GM08714 (cell line): ENCODE data around the gene ARHGEF11.

Source experiments
- H3K4me3 ChIP-seq: fragments of 200-500 bp; sonication (Bioruptor generic); 2 replicates; pipeline ENCODE4 v1.5.1; 2014; ENCODE audit warnings: mild to moderate bottlenecking, low read length, inconsistent platforms
- ZNF274 ChIP-seq: IDR thresholded peaks from 2 replicates; pipeline ENCODE4 v1.6.1; 2012; ENCODE audit warnings: mild to moderate bottlenecking, low read depth, low read length

ARHGEF11 gene

GRCh38 chr1:156903328-156904091 is 142.0 kb downstream of the ARHGEF11 start:
- TF ChIP-seq ZNF274 = no peak
- no peak overlapping the region for H3K4me3 ChIP-seq

GRCh38 chr1:156901966-156902915 is 143.3 kb downstream of the ARHGEF11 start:
- H3K4me3 ChIP-seq = no peak overlapping the region
- no peak for TF ChIP-seq ZNF274

DNA sequence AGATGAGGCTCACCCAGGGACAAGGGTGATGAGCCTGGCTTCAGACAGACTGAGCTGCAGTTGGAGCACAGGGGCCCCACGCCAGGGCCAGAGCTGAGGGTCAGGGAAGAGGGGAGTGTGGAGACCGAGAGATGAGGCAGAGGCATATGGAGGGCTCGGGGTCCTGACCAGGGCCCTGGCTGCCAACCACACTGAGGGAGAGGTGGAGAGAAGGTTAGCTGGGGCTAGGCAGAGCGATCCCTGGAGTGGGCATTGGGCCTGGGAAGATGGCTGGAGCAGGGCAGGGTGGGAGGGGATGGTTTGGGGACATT is 144.0 kb downstream of the ARHGEF11 start:
- no peak overlapping the region for H3K4me3 ChIP-seq
- TF ChIP-seq ZNF274 = no peak

- H3K4me3 ChIP-seq = no peak overlapping the region
- TF ChIP-seq ZNF274 = no peak
Measured at GRCh38 chr1:156900896-156901589, 144.5 kb downstream of the ARHGEF11 start.

GRCh38 chr1:156899956-156900718 is 145.4 kb downstream of the ARHGEF11 start:
- no peak for TF ChIP-seq ZNF274

GRCh38 chr1:156898971-156899664 is 146.4 kb downstream of the ARHGEF11 start:
- no peak for TF ChIP-seq ZNF274
- H3K4me3 ChIP-seq = no peak overlapping the region

More at GRCh38 chr1:156899956-156900718, 145.4 kb downstream of the ARHGEF11 start:
- H3K4me3 ChIP-seq = no peak overlapping the region

- H3K4me3 ChIP-seq = no peak overlapping the region
- TF ChIP-seq ZNF274 = no peak
Measured at GRCh38 chr1:156898161-156898566, 147.4 kb downstream of the ARHGEF11 start.

DNA sequence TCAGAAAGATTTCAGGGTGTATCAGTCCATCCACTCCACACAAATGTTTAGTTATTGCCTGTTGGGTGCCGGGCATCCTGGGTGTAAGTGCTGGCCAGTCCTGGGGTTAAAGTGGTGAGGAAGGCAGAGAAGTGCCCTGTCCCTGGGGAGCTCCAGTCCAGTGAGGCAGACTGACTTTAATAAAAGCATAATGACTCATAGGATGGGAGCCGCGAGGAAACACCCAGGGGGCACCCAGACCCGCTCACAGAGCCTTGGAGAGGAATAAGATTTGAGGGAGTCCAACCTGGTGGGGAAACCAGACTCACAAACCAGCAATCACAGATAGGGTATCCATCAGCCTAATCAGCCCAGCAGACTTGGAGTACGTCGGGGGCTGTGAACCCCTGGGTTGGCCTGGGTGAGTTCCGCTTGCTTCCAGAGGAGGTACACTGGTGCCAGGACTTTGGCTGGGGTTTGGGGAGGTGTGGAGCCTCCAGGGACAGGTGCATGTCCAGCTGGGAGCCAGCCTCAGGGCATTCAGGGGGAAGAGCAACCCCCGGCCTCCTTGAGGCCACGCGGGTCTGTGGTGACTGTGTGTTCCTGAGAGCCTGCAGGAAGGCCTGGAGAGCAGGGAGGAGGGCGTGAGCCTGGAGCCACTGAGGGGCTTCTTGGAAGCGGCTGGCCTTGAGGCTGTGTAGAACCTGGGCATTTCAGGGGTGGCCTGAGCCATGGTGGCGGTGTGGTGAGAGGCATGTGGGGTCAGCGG is 148.3 kb downstream of the ARHGEF11 start:
- no peak for TF ChIP-seq ZNF274
- no peak overlapping the region for H3K4me3 ChIP-seq

DNA sequence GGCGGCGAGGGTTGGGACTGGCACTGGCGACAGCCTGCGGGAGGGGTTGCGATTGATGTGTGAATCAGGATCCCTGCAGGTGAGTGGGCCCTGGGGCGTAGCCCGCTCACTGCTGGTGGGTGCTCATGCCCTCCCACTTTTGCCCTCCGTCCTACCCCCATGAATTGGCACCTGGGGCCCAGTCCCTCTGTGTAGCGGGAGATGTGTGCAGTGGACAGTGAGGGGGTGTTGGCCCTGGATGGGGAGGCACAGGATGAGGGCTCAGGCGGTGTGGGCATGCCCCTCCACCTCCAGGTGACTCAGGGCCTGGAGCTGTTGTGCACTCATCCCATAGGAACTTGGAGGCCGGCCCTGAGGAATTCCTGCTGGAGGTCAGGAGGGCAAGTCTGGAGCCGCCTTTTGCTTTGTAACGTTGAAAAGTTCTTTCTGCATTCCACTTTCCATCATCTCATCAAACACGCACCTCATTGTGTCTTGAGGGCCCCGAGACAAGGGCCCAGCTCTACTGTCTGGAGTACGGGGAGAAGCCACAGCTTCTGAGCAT is 149.0 kb downstream of the ARHGEF11 start:
- TF ChIP-seq ZNF274 = no peak
- no peak overlapping the region for H3K4me3 ChIP-seq

GRCh38 chr1:156895927-156896326 is 149.6 kb downstream of the ARHGEF11 start:
- no peak overlapping the region for H3K4me3 ChIP-seq
- TF ChIP-seq ZNF274 = no peak

- H3K4me3 ChIP-seq = no peak overlapping the region
- TF ChIP-seq ZNF274 = no peak
Measured at GRCh38 chr1:156895455-156895812, 150.1 kb downstream of the ARHGEF11 start.

GRCh38 chr1:156894711-156895454 is 150.7 kb downstream of the ARHGEF11 start:
- no peak for TF ChIP-seq ZNF274
- no peak overlapping the region for H3K4me3 ChIP-seq
